ENCODE data around the gene PGAM2. TPM values are rescaled to one million over a fixed set of nuclear protein-coding genes. Genes with fewer than 3 reads are reported as not detected.

Gene PGAM2
- total and polyA plus RNA-seq, 2 donors, result 5.7 to 31.0 TPM

Other genes with a start within 250 kb of the PGAM2 start
- 107 TPM for gene MRPS24, start 196.1 kb downstream of the PGAM2 start, total RNA-seq
- 80.5 TPM for gene MRPS24, start 196.1 kb downstream of the PGAM2 start, polyA plus RNA-seq
- 12.2 TPM for gene URGCP, start 159.0 kb downstream of the PGAM2 start, total RNA-seq
- 14.6 TPM for gene URGCP, start 159.0 kb downstream of the PGAM2 start, polyA plus RNA-seq
- gene UBE2D4, start 139.1 kb downstream of the PGAM2 start, total RNA-seq, result 6.7 TPM
- gene UBE2D4, start 139.1 kb downstream of the PGAM2 start, polyA plus RNA-seq, result 10.2 TPM
- not detected for gene SPDYE1, start 67.7 kb downstream of the PGAM2 start, total RNA-seq
- not detected for gene SPDYE1, start 67.7 kb downstream of the PGAM2 start, polyA plus RNA-seq
- gene DBNL, start 20.9 kb downstream of the PGAM2 start, total RNA-seq, result 113 TPM
- gene DBNL, start 20.9 kb downstream of the PGAM2 start, polyA plus RNA-seq, result 116 TPM
- gene POLM, start 17.0 kb upstream of the PGAM2 start, total RNA-seq, result 20.6 TPM
- gene POLM, start 17.0 kb upstream of the PGAM2 start, polyA plus RNA-seq, result 38.6 TPM
- 57.4 TPM for gene AEBP1, start 38.8 kb upstream of the PGAM2 start, total RNA-seq
- gene AEBP1, start 38.8 kb upstream of the PGAM2 start, polyA plus RNA-seq, result 126 TPM
- gene POLD2, start 58.0 kb upstream of the PGAM2 start, total RNA-seq, result 79.6 TPM
- gene POLD2, start 58.0 kb upstream of the PGAM2 start, polyA plus RNA-seq, result 44.0 TPM
- 0.57 TPM for gene MYL7, start 75.8 kb upstream of the PGAM2 start, total RNA-seq
- 0.73 TPM for gene MYL7, start 75.8 kb upstream of the PGAM2 start, polyA plus RNA-seq
- gene GCK, start 123.9 kb upstream of the PGAM2 start, total RNA-seq, result 0.24 TPM
- gene GCK, start 123.9 kb upstream of the PGAM2 start, polyA plus RNA-seq, result 0.30 TPM
- 44.0 TPM for gene YKT6, start 135.4 kb upstream of the PGAM2 start, total RNA-seq
- gene YKT6, start 135.4 kb upstream of the PGAM2 start, polyA plus RNA-seq, result 38.9 TPM